ENCODE measurements around the gene SPATA6.
"Not testable (repeated sequence)": the region's sequence is repeated elsewhere in the genome, so short reads cannot be mapped to it uniquely, and the experiment has no call there.

DNA sequence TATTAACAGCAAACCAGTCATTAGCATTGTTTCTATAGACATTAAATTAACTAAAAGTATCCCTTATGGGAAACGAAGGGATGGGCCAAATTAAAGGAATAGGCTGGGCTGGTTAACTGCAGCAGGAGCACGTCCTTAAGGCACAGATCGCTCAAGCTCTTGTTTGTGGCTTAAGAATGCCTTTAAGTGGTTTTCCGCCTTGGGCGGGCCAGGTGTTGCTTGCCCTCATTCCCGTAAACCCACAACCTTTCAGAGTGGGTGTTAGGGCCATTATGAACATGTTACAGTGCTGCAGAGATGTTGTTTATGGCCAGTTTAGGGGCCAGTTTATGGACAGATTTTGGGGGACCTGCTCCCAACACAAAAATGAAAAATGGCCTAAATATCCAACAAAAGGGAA lies 47.9 kb upstream of the SPATA6 start:
- TF ChIP-seq, protein P1, sequence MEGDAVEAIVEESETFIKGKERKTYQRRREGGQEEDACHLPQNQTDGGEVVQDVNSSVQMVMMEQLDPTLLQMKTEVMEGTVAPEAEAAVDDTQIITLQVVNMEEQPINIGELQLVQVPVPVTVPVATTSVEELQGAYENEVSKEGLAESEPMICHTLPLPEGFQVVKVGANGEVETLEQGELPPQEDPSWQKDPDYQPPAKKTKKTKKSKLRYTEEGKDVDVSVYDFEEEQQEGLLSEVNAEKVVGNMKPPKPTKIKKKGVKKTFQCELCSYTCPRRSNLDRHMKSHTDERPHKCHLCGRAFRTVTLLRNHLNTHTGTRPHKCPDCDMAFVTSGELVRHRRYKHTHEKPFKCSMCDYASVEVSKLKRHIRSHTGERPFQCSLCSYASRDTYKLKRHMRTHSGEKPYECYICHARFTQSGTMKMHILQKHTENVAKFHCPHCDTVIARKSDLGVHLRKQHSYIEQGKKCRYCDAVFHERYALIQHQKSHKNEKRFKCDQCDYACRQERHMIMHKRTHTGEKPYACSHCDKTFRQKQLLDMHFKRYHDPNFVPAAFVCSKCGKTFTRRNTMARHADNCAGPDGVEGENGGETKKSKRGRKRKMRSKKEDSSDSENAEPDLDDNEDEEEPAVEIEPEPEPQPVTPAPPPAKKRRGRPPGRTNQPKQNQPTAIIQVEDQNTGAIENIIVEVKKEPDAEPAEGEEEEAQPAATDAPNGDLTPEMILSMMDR (IDR thresholded peaks at IDR 0.05; ENCODE audit: poor library complexity), result not testable (repeated sequence)
- not testable (repeated sequence) for TF ChIP-seq EZH2 (IDR thresholded peaks at IDR 0.05; ENCODE audit: borderline replicate concordance); EZH2phosphoT487 (IDR thresholded peaks at IDR 0.05; ENCODE audit: low read depth, severe bottlenecking, unreplicated experiment)
